Measurements from ENCODE around the gene TCTN3.
"Not testable (repeated sequence)": the region's sequence is repeated elsewhere in the genome, so short reads cannot be mapped to it uniquely, and the experiment has no call there.

Gene TCTN3

DNA sequence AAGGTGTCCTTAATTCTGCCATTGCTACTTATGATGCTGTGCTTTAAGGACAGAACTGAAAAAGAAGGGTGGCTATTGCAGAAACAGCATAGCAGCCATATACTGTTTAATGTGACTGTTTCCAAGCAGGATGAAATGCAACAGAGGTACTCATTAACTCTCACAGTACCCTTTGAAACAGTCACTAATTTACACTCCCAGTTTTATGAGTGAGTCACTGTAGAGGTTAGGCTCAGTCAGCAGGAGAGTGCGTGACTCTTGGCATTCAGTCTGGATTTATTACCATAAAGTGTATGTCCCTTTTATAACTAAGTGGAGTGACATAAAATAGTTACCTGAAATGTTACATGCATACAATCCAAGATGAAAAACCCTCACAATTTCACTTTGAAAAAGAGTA, 64.9 kb downstream of the TCTN3 start:
- no peak for DNase-seq (ENCODE audit: low spot score)

DNA sequence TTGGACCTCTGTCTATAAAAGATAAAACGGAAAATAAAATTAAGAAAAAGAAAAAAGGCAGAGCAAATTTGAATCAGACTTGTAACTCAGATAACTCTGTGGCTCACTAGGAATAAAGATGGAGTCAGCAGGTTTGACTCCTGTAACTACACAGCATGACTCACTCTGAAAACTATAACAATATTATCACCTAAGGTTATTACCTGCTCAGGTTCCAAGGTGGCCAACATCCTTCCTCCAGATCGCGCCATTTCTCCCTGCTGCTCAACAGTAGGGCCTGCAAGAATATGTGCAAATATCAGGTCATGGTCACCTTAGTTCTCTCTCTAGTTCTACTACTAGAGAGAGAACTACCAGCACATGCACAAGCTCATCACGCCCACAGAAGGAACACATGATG, 67.2 kb downstream of the TCTN3 start:
- DNase-seq (ENCODE audit: low spot score): no peak

GRCh38 chr10:95620415-95620814, 73.3 kb downstream of the TCTN3 start:
- DNase-seq (ENCODE audit: low spot score): not testable (repeated sequence)

- no peak for DNase-seq (ENCODE audit: low spot score)
Measured at GRCh38 chr10:95618101-95618500, 75.6 kb downstream of the TCTN3 start.

- DNase-seq (ENCODE audit: low spot score): no peak
Measured at GRCh38 chr10:95616446-95616845, 77.3 kb downstream of the TCTN3 start.

All from germinal center (tissue), 1 donor.